Stimulated activated CD8-positive, alpha-beta memory T cell treated with anti-CD3 and anti-CD28 coated beads, Interleukin-7, amount 100 ng/mL, for 24 hours (primary cell): ENCODE results near the gene C5orf15.

Experiments used
- DNase-seq: peaks from one replicate; pipeline ENCODE4 v3.0.0-alpha.2; 2020; ENCODE audit warnings: low read depth

C5orf15 gene

GRCh38 chr5:133921979-133922378, 46.4 kb downstream of the C5orf15 start:
- no peak for DNase-seq

DNA sequence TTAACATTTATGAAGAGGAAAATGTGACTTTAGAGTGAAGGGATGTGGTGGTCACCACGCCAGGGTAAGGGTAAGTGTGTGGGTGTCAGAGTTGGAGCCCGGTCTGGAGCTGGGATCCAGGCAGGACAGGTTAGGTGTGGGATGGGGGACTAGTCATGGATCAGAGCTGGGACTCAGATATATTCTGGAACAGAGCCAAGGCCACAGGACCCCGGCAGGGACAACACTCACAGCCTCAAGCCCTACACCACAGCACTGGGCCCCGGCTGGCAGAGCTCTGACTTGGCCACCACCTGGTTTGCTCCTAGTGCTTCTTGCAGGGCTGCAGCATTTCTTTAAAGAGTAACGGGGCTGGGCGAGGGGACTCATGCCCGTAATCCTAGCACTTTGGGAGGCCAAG, 47.4 kb downstream of the C5orf15 start:
- no peak for DNase-seq

GRCh38 chr5:133919148-133920136, 49.0 kb downstream of the C5orf15 start:
- no peak for DNase-seq

GRCh38 chr5:133918731-133919130, 49.7 kb downstream of the C5orf15 start:
- no peak for DNase-seq

- no peak for DNase-seq
Observed at GRCh38 chr5:133918316-133918715, 50.1 kb downstream of the C5orf15 start.

GRCh38 chr5:133917785-133918184, 50.6 kb downstream of the C5orf15 start:
- no peak for DNase-seq

DNA sequence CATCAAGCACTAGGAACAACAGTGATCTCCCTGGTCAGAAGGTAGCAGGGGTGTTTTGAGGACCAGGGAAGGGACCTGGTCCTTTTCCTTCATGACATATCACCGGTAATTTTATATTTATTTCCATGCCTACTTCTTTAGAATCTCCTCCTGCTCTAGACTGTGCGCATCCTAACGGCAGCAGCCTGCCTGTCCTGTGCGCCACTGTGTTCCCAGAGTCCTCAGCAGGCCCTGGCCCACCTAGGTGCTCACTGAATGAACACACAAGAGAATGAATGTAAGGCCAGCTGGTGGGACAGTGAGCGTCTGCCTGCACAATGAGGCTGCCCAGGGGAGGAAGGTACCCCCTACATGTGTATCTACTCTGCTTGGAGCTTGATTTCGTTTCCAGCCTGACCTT, 51.5 kb downstream of the C5orf15 start:
- DNase-seq = no peak

GRCh38 chr5:133916479-133916878, 51.9 kb downstream of the C5orf15 start:
- DNase-seq = no peak

- no peak for DNase-seq
Observed at GRCh38 chr5:133914434-133914833, 54.0 kb downstream of the C5orf15 start.

GRCh38 chr5:133913413-133914155, 54.8 kb downstream of the C5orf15 start:
- no peak for DNase-seq

DNA sequence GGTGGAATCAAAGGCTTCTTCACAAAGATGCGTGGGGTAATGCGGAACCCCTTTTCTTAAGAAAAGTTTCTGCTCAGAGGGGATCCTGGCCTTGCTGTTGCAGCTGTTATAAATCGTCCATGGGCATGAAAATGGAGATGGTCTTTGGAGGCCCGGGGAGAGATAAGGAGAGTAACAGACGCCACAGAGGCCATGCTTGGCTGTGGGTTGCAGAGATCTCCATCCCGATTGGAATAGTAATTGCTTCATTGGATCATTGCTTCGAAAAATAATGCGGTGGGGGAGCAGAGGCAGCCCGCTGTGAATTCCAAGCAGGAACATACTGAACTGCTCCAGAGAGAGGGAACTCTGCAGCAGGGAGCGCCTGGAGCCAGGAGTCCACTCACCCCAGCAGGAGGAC, 55.5 kb downstream of the C5orf15 start:
- no peak for DNase-seq

DNA sequence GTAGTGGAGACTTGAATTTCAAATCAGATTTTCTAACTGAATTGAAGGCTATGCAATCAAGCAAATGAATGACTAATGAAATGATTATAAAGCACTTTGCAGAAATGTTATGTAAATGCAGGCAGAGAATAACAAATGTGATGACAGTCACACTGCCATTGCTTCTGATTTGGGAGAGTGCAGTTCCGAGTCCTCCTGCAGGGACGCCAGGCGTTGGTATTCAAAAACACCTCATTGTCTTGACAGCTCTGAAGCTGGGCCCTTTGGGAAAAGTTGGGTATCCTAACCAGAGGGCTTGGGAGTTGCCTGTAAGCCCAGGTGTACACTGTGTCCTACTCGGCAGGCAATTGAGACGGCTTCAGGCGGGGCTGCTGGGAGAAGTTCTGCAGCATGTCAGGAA, 57.9 kb downstream of the C5orf15 start:
- DNase-seq = no peak

DNA sequence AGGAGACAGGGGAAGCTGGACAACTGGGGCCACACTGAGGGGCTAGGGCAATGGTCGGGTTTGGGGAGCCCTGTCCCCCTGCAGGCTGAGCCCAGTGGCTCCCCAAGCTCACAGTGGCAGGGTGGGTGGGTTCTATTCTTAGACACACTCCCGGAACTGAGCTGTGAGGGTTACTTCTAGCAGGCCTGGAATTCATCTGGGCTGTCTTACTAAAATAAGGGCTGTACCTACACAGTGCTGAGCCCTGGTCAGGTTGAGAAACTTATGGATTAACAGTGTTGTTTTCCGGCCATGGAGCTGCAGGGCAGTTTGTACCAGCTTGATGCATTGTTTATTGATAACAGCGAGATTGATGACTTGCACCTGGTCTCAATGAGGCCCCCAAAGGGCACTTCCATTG, 58.8 kb downstream of the C5orf15 start:
- no peak for DNase-seq

- DNase-seq = no peak
Observed at GRCh38 chr5:133907075-133907474, 61.4 kb downstream of the C5orf15 start.

GRCh38 chr5:133906303-133906702, 62.1 kb downstream of the C5orf15 start:
- no peak for DNase-seq
